ENCODE results near the gene ATRN.

The ATRN gene

GRCh38 chr20:3470627-3471396 is at the start of gene ATRN (continued):
- TF ChIP-seq ZNF302 (tag by site-specific recombination; IDR thresholded peaks at IDR 0.05; ENCODE audit: low read depth) (no peak), ZFP69B (tag by site-specific recombination; IDR thresholded peaks at IDR 0.05) (no peak), ZNF692 (tag by site-specific recombination; IDR thresholded peaks at IDR 0.05) (no peak; the same call in 1 of the 2 replicates), ZNF202 (tag by site-specific recombination; IDR thresholded peaks at IDR 0.05; ENCODE audit: borderline replicate concordance) (0 out of 2 replicates have a peak, but pooled peaks have one; percentile 34), ZBTB48 (tag by site-specific recombination; IDR thresholded peaks at IDR 0.05) (no peak), ZNF843 (tag by site-specific recombination; IDR thresholded peaks at IDR 0.05) (0 out of 2 replicates have a peak, but pooled peaks have one; percentile 22), ZNF558 (tag by site-specific recombination; IDR thresholded peaks at IDR 0.05) (no peak), ZNF530 (tag by site-specific recombination; IDR thresholded peaks at IDR 0.05; ENCODE audit: low read depth) (no peak), ZNF311 (tag by site-specific recombination; IDR thresholded peaks at IDR 0.05; ENCODE audit: borderline replicate concordance) (no peak), YY2 (tag by site-specific recombination; IDR thresholded peaks at IDR 0.05) (no peak), ZNF701 (tag by site-specific recombination; IDR thresholded peaks at IDR 0.05) (no peak), ZNF768 (tag by site-specific recombination; IDR thresholded peaks at IDR 0.05) (no peak), ZNF433 (tag by site-specific recombination; IDR thresholded peaks at IDR 0.05; ENCODE audit: low read depth) (no peak), WT1 (tag by site-specific recombination; IDR thresholded peaks at IDR 0.05) (0 out of 2 replicates have a peak, but pooled peaks have one; percentile 13), ZNF660 (tag by site-specific recombination; IDR thresholded peaks at IDR 0.05) (peak; percentile 81), SCRT1 (tag by site-specific recombination; IDR thresholded peaks at IDR 0.05; ENCODE audit: borderline replicate concordance) (no peak), YY1 (tag by site-specific recombination; IDR thresholded peaks at IDR 0.05) (no peak), ZNF121 (tag by site-specific recombination; IDR thresholded peaks at IDR 0.05) (peak; percentile 55; the same call in 1 of the 2 replicates), ZNF585B (tag by site-specific recombination; IDR thresholded peaks at IDR 0.05) (no peak), ZNF19 (tag by site-specific recombination; IDR thresholded peaks at IDR 0.05; ENCODE audit: low read depth) (no peak), ZNF473 (tag by site-specific recombination; IDR thresholded peaks at IDR 0.05) (no peak), HOXA7 (CRISPR knock-in tag; IDR thresholded peaks at IDR 0.05; ENCODE audit: borderline replicate concordance) (no peak), ZNF24 (tag by site-specific recombination; IDR thresholded peaks at IDR 0.05) (0 out of 2 replicates have a peak, but pooled peaks have one; percentile 26), GLI4 (tag by site-specific recombination; IDR thresholded peaks at IDR 0.05) (no peak), ZNF521 (tag by site-specific recombination; IDR thresholded peaks at IDR 0.05) (no peak), ZNF324 (tag by site-specific recombination; IDR thresholded peaks at IDR 0.05) (no peak), ZNF623 (tag by site-specific recombination; IDR thresholded peaks at IDR 0.05) (no peak)
- TF ChIP-seq, protein P1, sequence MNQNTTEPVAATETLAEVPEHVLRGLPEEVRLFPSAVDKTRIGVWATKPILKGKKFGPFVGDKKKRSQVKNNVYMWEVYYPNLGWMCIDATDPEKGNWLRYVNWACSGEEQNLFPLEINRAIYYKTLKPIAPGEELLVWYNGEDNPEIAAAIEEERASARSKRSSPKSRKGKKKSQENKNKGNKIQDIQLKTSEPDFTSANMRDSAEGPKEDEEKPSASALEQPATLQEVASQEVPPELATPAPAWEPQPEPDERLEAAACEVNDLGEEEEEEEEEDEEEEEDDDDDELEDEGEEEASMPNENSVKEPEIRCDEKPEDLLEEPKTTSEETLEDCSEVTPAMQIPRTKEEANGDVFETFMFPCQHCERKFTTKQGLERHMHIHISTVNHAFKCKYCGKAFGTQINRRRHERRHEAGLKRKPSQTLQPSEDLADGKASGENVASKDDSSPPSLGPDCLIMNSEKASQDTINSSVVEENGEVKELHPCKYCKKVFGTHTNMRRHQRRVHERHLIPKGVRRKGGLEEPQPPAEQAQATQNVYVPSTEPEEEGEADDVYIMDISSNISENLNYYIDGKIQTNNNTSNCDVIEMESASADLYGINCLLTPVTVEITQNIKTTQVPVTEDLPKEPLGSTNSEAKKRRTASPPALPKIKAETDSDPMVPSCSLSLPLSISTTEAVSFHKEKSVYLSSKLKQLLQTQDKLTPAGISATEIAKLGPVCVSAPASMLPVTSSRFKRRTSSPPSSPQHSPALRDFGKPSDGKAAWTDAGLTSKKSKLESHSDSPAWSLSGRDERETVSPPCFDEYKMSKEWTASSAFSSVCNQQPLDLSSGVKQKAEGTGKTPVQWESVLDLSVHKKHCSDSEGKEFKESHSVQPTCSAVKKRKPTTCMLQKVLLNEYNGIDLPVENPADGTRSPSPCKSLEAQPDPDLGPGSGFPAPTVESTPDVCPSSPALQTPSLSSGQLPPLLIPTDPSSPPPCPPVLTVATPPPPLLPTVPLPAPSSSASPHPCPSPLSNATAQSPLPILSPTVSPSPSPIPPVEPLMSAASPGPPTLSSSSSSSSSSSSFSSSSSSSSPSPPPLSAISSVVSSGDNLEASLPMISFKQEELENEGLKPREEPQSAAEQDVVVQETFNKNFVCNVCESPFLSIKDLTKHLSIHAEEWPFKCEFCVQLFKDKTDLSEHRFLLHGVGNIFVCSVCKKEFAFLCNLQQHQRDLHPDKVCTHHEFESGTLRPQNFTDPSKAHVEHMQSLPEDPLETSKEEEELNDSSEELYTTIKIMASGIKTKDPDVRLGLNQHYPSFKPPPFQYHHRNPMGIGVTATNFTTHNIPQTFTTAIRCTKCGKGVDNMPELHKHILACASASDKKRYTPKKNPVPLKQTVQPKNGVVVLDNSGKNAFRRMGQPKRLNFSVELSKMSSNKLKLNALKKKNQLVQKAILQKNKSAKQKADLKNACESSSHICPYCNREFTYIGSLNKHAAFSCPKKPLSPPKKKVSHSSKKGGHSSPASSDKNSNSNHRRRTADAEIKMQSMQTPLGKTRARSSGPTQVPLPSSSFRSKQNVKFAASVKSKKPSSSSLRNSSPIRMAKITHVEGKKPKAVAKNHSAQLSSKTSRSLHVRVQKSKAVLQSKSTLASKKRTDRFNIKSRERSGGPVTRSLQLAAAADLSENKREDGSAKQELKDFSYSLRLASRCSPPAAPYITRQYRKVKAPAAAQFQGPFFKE (tag by site-specific recombination; IDR thresholded peaks at IDR 0.05; ENCODE audit: borderline replicate concordance): no peak
- TF ChIP-seq, protein P2, sequence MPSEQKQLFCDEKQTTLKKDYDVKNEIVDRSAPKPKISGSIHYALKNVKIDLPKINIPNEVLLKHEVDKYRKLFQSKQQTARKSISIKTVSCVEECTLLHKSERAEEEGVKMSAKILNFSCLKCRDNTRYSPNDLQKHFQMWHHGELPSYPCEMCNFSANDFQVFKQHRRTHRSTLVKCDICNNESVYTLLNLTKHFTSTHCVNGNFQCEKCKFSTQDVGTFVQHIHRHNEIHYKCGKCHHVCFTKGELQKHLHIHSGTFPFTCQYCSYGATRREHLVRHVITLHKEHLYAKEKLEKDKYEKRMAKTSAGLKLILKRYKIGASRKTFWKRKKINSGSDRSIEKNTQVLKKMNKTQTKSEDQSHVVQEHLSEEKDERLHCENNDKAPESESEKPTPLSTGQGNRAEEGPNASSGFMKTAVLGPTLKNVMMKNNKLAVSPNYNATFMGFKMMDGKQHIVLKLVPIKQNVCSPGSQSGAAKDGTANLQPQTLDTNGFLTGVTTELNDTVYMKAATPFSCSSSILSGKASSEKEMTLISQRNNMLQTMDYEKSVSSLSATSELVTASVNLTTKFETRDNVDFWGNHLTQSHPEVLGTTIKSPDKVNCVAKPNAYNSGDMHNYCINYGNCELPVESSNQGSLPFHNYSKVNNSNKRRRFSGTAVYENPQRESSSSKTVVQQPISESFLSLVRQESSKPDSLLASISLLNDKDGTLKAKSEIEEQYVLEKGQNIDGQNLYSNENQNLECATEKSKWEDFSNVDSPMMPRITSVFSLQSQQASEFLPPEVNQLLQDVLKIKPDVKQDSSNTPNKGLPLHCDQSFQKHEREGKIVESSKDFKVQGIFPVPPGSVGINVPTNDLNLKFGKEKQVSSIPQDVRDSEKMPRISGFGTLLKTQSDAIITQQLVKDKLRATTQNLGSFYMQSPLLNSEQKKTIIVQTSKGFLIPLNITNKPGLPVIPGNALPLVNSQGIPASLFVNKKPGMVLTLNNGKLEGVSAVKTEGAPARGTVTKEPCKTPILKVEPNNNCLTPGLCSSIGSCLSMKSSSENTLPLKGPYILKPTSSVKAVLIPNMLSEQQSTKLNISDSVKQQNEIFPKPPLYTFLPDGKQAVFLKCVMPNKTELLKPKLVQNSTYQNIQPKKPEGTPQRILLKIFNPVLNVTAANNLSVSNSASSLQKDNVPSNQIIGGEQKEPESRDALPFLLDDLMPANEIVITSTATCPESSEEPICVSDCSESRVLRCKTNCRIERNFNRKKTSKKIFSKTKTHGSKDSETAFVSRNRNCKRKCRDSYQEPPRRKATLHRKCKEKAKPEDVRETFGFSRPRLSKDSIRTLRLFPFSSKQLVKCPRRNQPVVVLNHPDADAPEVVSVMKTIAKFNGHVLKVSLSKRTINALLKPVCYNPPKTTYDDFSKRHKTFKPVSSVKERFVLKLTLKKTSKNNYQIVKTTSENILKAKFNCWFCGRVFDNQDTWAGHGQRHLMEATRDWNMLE (tag by site-specific recombination; conservative IDR thresholded peaks at IDR 0.05; ENCODE audit: low read depth): no peak
